ENCODE results near the gene NSUN4. TPM values are rescaled to one million over a fixed set of nuclear protein-coding genes. Genes with fewer than 3 reads are reported as not detected.
"Not testable (repeated sequence)": the region's sequence is repeated elsewhere in the genome, so short reads cannot be mapped to it uniquely, and the experiment has no call there.

Gene NSUN4
- total and polyA plus RNA-seq, 10 of the 15 experiments (the other 5 are each of a cell fraction or from before 2014, with no cell fraction given) = 22.1 to 80.2 (median 29.6) TPM

GRCh38 chr1:46328182-46328581, 12.4 kb upstream of the NSUN4 start:
- FAIRE-seq; DNase-seq (ENCODE audit: low read depth, low spot score); H2AFZ ChIP-seq (ENCODE audit: control insufficient read depth, low read depth, low read length); H4K20me1 ChIP-seq (ENCODE audit: control insufficient read depth, insufficient read depth); H3K27me3 ChIP-seq (replicated peaks in 1 of 2; ENCODE audit: control insufficient read depth in 2 of 2, insufficient read depth in 2 of 2, low read length in 1 of 2); H3K9me3 ChIP-seq (replicated peaks; ENCODE audit: control insufficient read depth, insufficient read depth, low read length); H3K36me3 ChIP-seq (ENCODE audit: control insufficient read depth in 2 of 2, insufficient read depth in 2 of 2, low read length in 1 of 2); intact Hi-C loops (cut with micrococcal nuclease; ENCODE audit: unreplicated experiment); in situ Hi-C loops (cut with MboI); ATAC-seq: not testable (repeated sequence)
- ChIA-PET RAD21 (ENCODE audit: unreplicated experiment) (interaction anchor here (1.1 to 5.4 kb wide), 8 partner anchors 10 to 642 kb away, joined by 3 to 48 read pairs (median 8); partner anchors contain the start of genes LRRC41, NSUN4 and UQCRH), CTCF (interaction anchor here (0.6 to 5.9 kb wide), 5 partner anchors 13 to 105 kb away, joined by 3 to 59 read pairs (median 25); partner anchors contain the start of genes LRRC41, NSUN4 and UQCRH), POLR2A (interaction anchor here (1.0 to 6.3 kb wide), 6 partner anchors 10 to 81 kb away, joined by 3 to 55 read pairs (median 22); partner anchors contain the start of genes LRRC41, NSUN4, RAD54L and UQCRH), SMC1A (ENCODE audit: uncharacterized antibody, unreplicated experiment) (interaction anchor here (0.8 to 6.5 kb wide), 5 partner anchors 9 to 31 kb away, joined by 3 to 73 read pairs (median 29); partner anchors contain the start of genes LRRC41, NSUN4 and UQCRH)
- WGBS (ENCODE audit: insufficient coverage, insufficient replicate concordance, low lambda C conversion rate, missing lambda C conversion rate) = 44% methylated on average over 7 of the region's 7 CpGs
- Histone ChIP-seq H3K9ac (ENCODE audit: control insufficient read depth, insufficient read depth, low read length) (peak overlapping the region; percentile 39), H3K4me2 (ENCODE audit: control insufficient read depth, insufficient read depth) (peak overlapping the region; percentile 45), H3K4me1 (ENCODE audit: control insufficient read depth, insufficient read depth, low read length) (peaks cover 23% of the 10 kb centered on the region), H3K4me3 (peak overlapping the region; percentile 74), H3K79me2 (ENCODE audit: control insufficient read depth, insufficient read depth, low read length) (peaks cover 85% of the 10 kb centered on the region), H3K27ac (ENCODE audit: control insufficient read depth, insufficient read depth) (peak overlapping the region; percentile 84)
- TF ChIP-seq ZNF687 (IDR thresholded peaks at IDR 0.05) = peak; percentile 71; the same call in 1 of the 2 replicates
- peak; percentile 61; the same call in 1 of the 2 replicates for TF ChIP-seq HDGF (IDR thresholded peaks at IDR 0.05)
- peak; percentile 90; the same call in 1 of the 2 replicates for TF ChIP-seq MLLT1 (IDR thresholded peaks at IDR 0.05)
- TSS peak; percentile 52 for BruUV-seq (replicated peaks)

Measured in GM12878 (cell line).